ENCODE measurements around the gene DCAF11.

Gene DCAF11

DNA sequence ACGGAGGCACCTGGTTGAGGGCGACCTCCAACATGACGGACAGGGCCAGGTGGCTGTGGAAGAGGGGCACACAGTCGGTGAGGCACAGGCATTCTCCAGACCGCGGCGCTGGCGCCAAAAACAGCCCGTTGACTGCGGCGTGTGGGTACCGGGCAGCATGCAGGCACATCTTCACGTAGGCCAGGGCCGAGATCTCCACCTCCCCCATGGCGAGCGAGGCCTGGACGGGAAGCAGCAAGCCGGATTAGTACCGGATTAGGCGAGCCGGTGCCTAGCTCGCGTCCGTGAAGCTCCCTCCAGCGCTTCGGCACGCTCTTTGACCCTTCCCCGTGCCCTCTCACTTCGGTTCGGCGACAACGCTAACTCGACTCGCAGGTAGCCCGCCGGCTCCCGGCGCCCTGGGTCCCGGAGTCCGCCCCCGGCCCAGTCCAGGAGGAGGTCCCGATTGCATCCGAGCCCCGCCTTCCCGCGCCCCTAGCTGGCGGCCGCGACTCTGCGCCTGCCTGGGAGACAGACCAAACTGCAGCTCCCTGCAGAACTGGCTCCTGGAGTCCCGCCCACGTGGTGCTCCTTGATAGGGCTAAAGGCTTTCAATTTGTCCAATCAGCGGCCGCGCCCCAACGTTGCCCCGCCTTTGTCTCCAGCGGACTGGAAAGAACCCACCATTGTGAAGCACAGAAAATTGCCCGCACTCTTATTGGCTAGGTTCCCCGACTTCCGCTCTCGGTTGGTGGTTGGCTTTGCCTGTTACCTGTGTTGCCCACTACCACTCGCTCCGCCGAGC lies 26.7 kb downstream of the DCAF11 start, which contains the start of gene EMC9:
TSS of gene EMC9 (minus strand) at position 495 of the 784 bp plus-strand sequence. CDS start at position 208, 287 bp downstream.
- peak; percentile 100 for DNase-seq

DNA sequence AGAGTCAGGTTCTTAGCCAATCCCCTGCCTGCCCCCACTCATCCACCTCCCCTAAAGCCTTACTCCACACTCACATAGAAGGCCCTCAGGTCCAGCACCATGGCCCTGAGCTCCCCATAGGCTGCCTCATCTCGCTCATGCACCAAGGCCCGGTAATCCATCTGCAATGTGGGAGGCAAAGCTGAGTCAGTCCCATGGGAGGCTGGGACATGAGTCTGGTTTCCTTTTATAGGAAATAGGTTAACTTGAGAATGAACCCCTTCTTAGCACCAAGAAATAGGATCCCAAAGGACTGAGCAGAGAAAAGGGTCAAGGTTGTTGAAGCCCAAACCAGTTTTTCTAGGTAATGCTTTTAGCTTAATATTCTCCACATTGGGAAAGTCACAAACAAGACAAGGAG lies 28.9 kb downstream of the DCAF11 start:
- DNase-seq, result peak in 1 of 2 donors; percentile 35

DNA sequence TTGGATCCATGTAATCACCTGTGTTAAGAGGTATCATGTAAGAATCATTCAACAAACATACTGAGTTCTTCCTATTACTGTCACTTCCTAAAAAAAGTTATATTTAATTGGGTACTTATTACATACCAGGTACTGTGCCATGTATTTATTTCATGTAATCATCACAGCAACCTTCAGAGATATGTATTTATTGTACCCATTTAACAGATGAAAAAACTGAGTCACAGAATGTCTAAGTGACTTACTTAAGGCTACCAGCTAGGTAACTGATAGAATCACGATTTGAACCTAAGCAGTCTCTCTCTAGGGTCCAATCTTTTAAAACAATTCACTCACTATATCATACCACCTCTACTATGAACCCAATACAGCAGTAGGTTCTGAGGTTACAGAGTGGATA lies 29.9 kb downstream of the DCAF11 start:
- no peak for DNase-seq

DNA sequence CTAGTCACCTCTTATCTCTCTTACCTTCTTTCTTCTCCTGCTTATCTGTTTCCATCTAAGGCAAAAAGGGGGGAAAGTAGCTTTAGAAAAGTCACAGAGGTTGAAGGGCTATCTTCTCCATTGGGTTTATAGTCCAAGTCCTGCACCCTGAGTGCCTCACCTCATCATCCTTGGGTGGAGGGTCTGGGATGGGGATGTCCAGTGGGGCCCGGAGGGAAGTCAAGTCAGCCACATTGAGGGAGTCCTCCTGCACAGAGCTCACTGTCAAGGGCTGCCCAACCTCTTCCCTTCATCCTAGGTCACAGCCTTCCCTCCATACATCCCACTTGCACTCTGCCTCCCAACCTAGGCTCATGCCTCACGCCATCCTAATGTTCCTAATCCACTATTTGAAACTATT lies 30.6 kb downstream of the DCAF11 start:
- DNase-seq, result no peak

DNA sequence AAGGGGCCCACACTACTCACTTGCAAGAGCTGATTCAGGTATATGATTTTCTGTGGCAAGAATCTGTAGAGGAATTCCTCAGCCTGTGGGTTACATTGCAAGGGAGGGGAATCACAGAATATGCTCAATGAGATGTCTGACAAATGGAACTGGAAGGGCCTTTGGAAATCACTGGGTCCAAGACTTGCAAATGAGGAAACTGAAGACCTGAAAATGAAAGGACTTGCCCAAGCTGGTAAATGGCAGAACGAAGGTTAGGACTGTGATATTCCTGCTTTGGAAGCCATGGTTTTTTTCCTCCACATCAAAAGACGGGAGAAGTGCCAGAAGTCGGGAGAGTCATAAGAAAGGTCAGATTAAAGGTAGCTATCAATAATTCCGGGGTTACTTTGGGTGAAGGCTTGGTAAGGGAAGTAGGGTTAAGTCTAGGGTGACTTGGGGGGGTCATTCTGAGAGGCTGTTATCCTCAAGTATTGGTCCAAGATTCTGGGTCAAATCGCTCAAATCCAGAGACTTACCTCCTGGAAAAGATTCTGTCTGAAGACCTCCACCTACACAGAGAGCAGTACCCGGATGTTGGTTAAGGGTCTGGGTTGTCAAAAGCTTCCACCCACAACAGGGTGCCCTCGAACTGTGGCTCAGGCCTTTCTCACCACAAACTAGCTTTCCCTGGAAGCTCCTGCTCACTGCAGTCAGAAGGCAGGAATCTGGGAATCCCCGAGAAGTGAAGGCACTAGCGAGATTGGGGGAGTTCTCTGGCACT lies 31.3 kb downstream of the DCAF11 start:
- peak; percentile 62 to 87 for DNase-seq

DNA sequence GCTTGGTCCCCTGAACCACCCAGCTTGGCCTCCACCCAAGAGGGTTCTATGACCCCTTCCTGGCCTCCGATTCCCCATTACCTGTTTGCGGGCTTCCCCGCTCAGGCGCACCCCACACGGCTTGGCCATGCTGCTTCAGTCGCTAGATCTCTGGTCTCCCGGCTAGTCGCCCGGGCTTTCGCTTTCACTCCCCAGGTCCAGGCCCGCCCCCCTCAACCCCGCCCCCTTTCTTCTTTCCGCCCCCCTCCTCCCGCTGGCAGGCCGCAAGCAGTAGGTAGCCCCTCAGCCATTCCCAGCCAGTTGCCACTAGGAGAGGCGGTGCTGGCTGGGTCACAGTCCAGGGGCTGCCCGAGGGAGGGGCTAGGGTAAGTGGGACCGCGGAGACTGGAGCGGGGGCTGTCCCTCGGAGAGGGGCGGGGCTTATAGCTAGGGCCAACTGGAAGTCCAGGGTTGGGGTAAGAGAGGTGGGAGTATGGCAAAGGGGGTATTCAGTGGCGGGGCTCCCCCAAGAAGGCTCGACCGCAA lies 31.9 kb downstream of the DCAF11 start, which contains the start of gene PSME2:
TSS of gene PSME2 (minus strand) at position 158 of the 525 bp plus-strand sequence. CDS start at position 129, 29 bp downstream.
- DNase-seq, result peak; percentile 88 to 96

DNA sequence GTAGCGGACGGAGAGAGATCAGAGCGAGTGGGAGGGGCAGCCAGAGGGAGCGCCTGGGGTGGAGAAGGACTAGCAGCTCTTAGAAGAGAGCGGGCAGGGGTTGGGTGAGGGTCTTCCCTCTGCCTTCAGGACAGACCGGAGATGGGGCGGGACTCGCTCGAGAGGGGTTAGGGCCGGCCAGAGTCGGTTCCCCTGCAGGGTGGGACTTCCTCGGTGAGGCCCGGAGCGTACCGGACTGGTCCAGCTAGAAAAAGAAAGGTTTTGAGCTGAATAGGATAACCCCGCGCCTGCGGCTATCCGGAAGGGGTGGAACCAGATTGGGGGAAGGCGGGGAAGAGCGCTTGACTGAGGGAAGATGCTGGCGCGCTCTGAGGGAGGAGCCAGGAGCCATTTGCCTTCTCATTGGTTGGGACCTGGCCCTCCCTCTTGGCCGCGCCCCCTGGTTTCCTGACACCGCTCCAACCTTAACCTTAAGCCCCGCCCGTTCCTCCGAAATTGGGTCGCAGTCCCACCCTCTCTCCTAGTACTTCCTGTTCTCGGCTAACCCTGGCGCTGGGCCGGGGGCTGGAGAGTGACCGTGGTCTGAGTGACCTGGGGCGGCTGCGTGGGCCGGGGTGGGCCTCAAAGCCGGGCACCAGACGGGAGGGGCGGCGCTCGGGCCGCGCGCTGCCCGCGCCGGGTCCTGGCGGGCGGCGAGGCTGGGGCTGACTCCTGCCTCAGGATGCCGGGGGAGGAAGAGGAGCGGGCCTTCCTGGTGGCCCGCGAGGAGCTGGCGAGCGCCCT lies 32.6 kb downstream of the DCAF11 start, which contains the start of gene RNF31:
TSS of gene RNF31 (plus strand) at position 521 of the 783 bp plus-strand sequence. CDS start at position 722, 201 bp downstream.
- DNase-seq, result peak; percentile 98

DNA sequence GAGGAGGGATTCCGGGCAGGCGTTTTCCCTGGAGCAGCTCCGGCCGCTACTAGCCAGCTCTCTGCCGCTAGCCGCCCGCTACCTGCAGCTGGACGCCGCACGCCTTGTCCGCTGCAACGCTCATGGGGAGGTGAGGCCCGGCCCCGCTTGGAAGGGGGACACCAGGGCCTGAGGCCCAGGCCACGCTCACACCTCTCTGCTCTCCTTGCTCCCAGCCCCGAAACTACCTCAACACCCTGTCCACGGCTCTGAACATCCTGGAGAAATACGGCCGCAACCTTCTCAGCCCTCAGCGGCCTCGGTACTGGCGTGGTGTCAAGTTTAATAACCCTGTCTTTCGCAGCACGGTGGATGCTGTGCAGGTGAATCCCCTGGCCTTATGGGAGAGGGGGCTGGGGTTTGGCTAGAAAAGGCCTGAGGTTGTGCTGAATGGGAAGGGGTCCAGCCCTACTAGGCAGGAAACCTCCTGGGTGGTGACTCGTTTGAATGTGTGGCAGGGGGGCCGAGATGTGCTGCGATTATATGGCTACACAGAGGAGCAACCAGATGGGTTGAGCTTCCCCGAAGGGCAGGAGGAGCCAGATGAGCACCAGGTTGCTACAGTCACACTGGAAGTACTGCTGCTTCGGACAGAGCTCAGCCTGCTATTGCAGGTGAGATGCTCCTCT lies 33.3 kb downstream of the DCAF11 start:
- DNase-seq, result no peak

DNA sequence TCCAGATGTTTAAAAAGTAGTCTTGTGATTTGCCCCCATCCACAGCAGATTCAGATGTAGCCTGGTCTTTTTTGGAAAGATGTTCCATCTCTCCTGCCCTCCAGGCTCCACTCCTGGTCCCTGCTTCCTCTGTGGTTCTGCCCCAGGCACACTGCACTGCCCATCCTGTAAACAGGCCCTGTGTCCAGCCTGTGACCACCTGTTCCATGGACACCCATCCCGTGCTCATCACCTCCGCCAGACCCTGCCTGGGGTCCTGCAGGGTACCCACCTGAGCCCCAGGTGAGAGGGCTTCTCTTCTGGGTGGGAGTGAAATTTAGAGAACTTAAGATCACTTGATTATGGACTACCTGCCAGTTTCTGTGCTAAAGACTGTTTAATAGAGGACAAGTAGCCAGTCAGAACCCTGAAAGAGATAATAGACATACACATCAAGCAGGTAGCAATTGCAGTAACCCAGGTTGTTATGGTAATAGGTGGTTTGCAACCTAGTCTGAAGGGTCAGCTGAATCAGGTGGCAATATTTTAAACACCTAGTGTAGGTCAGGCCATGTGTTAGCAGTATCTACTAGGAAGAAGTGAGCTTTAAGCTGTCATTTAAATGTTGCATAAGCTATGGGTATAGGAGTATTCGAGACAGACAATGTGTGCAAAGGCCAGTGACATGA lies 34.9 kb downstream of the DCAF11 start:
- no peak for DNase-seq

DNA sequence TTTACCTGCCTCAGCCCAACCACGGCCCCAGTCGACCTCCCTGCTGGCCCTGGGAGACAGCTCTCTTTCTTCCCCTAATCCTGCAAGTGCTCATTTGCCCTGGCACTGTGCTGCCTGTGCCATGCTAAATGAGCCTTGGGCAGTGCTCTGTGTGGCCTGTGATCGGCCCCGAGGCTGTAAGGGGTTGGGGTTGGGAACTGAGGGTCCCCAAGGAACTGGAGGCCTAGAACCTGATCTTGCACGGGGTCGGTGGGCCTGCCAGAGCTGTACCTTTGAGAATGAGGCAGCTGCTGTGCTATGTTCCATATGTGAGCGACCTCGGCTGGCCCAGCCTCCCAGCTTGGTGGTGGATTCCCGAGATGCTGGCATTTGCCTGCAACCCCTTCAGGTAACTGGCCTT lies 35.5 kb downstream of the DCAF11 start:
- DNase-seq, result no peak

DNA sequence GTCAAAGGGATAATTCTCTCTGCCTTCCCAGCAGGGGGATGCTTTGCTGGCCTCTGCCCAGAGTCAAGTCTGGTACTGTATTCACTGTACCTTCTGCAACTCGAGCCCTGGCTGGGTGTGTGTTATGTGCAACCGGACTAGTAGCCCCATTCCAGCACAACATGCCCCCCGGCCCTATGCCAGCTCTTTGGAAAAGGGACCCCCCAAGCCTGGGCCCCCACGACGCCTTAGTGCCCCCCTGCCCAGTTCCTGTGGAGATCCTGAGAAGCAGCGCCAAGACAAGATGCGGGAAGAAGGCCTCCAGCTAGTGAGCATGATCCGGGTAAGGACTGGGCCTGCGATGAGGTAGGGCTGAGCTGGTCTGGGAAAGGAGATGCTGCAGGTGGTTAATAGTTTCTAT lies 36.0 kb downstream of the DCAF11 start:
- DNase-seq, result no peak

DNA sequence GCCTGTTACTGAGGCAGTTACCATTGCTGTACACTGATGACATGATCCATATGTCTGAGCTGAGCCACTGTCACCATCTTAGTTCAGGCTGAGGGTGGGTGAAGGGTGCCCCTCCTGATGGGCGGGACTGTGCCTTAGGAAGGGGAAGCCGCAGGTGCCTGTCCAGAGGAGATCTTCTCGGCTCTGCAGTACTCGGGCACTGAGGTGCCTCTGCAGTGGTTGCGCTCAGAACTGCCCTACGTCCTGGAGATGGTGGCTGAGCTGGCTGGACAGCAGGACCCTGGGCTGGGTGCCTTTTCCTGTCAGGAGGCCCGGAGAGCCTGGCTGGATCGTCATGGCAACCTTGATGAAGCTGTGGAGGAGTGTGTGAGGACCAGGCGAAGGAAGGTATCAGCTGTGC lies 36.4 kb downstream of the DCAF11 start:
- no peak for DNase-seq

DNA sequence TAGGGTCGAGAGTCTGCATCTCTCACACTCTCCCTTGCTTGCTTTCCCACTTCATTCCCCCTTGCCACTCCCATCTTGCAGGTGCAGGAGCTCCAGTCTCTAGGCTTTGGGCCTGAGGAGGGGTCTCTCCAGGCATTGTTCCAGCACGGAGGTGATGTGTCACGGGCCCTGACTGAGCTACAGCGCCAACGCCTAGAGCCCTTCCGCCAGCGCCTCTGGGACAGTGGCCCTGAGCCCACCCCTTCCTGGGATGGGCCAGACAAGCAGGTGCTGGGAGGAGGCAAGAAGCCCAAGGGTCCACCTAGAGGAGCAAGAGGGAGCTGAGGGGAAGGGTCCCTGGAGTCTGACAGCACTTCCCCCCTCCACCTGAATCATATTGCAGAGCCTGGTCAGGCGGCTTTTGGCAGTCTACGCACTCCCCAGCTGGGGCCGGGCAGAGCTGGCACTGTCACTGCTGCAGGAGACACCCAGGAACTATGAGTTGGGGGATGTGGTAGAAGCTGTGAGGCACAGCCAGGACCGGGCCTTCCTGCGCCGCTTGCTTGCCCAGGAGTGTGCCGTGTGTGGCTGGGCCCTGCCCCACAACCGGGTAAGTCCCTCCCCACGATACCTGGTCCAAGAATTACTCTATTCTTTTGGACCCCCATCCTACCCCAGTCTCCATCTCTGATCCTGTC lies 37.0 kb downstream of the DCAF11 start:
- DNase-seq, result no peak

DNA sequence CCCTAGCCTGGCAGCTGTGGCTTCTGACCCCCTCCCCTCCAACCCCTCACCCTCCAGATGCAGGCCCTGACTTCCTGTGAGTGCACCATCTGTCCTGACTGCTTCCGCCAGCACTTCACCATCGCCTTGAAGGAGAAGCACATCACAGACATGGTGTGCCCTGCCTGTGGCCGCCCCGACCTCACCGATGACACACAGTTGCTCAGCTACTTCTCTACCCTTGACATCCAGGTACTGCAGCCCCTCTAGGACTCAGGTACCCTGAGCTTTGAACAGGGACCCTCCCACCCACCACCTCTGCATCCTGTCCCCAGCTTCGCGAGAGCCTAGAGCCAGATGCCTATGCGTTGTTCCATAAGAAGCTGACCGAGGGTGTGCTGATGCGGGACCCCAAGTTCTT lies 40.5 kb downstream of the DCAF11 start:
- DNase-seq, result no peak

DNA sequence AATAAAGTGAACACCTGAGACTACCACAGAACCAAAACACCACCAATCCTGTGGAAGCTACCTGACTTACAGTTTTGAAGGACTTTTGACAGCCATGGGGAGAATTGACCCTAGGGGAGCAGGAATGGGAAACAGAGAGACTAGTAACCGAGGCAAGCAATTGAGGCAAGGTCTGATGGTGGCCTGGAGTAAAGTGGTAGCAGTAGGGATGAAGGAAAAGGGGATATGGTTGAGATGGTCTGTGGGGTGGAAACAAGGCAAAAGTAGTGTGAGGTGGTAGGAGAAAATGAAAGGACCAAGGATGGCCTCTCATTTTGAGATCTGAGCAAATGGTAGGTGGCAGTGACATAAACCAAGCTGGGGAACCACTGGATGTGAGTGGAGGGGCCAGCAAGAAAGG lies 42.3 kb downstream of the DCAF11 start:
- no peak for DNase-seq

DNA sequence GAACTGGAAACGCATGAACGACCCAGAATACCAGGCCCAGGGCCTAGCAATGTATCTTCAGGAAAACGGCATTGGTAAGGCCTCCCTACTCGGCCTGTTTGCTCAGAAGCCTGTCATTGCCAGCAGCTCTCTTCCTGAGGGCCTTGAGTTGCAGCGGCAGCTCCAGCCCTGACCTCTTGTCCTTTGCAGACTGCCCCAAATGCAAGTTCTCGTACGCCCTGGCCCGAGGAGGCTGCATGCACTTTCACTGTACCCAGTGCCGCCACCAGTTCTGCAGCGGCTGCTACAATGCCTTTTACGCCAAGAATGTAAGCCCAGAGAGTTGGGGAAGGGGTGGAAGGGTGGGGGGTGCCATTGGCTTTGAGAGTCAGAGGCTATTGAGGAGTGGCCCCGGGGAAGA lies 42.8 kb downstream of the DCAF11 start:
- DNase-seq, result no peak

DNA sequence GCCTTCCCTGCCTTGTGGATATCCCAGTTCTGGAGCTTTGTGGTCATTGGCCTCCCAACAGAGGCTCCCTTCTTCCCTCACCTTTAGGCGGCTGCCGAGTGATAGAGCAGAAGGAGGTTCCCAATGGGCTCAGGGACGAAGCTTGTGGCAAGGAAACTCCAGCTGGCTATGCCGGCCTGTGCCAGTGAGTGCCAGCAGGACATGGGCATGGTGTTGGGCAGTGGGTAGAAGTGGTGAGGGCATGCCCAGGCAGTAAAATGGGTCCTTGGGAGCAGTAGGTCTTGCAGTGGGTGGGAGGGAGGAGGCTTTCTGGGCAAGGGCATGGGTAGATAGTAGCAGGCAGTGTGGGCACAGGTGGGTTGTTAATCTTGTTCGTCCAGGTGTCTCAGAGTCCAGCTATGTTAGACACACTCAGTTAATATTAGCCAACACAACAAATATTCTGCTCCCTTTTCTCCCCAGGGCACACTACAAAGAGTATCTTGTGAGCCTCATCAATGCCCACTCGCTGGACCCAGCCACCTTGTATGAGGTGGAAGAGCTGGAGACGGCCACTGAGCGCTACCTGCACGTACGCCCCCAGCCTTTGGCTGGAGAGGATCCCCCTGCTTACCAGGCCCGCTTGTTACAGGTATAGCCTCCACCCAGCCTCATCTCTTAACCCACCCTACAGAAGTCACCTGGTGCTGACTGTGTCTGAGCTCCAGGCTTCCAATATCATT lies 45.4 kb downstream of the DCAF11 start:
- no peak for DNase-seq

DNA sequence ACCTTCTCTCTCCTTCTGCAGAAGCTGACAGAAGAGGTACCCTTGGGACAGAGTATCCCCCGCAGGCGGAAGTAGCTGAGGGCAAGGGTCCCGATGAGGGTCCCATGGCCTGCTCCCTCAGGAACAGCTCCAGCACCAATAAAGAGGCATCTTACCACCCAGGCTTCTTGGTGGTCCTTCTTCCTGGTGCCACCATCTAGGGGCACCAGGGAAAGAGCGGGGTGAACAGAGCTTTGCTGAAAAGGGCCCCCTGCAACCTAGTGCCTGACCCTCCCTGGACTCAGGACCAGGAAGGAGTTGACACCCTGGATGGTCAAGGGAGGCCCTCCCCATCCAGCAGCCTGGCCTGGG lies 45.9 kb downstream of the DCAF11 start:
- DNase-seq, result no peak

DNA sequence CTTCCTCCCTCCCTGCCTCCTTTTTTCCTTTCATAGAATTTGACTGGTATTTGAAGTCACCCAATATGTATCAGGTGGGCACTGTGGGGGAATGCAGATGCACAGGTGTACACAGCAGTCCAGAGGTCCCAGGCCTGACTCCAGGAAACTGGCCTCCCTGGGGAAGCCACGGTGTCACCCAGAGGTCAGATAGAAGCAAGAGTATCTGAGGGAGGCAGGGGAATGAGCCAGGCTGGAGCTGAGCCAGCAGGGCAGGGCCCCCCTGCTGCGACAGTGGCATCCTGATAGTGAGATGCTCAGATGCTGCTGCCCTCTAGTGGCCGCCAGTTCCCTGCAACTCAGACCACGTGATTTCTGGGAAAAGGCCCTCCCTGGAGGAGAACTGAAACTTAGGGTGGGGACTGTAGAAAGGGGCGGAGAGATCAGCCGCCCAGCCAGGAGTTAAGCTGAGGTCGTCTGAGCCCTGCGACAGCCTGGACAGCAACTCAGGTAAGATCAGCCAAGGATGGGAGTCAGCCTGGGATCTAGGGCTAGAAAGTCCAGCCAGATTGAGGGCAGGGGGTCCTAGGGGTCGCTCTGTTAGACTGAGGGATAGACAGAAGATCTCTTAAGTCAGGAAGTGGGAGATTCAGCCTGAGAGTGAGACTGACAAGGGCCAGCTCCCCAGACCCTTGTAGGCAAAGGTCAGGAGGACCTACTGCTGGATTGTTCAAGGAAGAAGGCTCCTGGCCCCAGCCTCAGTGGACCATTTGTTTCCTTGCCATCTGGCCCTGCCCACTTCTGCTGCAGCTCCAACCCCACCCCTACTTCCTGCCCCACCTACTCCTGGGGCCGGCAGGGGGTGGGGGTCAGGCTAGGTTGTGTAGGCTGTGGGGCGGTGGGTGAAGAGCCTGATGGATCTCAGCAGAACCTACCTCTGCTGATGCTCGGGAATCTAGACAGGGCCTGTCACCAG lies 46.5 kb downstream of the DCAF11 start, which contains the start of gene IRF9:
TSS of gene IRF9 (plus strand) at position 416 of the 955 bp plus-strand sequence. CDS start 880 bp downstream, outside the sequence.
- peak; percentile 89 to 100 for DNase-seq
